Liver (tissue), 9 donors: Measurements from ENCODE around the gene DNAJB14. TPM values are rescaled to one million over a fixed set of nuclear protein-coding genes. Genes with fewer than 3 reads are reported as not detected.

ENCODE experiments used
- DNase-seq: peaks from one replicate; pipeline ENCODE4 v3.0.0-alpha.2; 2017; ENCODE audit warnings: low spot score
- H3K27ac ChIP-seq, 2 donors: one replicate each; pipeline ENCODE4 v1.7.0; 2013; ENCODE audit warnings: inconsistent platforms in 2 of 2, low read length in 2 of 2, control low read depth in 1 of 2, low read depth in 1 of 2, mild to moderate bottlenecking in 1 of 2
- H3K27me3 ChIP-seq, 4 donors: one replicate each; pipeline versions ENCODE4 v1.6.1 to v1.7.0; 2013; ENCODE audit warnings: low read length in 3 of 4, inconsistent platforms in 1 of 4, mild to moderate bottlenecking in 1 of 4, moderate library complexity in 1 of 4; ENCODE audit not compliant: control insufficient read depth in 4 of 4, insufficient read depth in 4 of 4
- H3K36me3 ChIP-seq, 4 donors: one replicate each; pipeline versions ENCODE4 v1.6.1 to v1.7.0; 2013; ENCODE audit warnings: low read length in 3 of 4, mild to moderate bottlenecking in 3 of 4, low read depth in 1 of 4, moderate library complexity in 1 of 4; ENCODE audit not compliant: control insufficient read depth in 4 of 4, insufficient read depth in 3 of 4
- H3K4me1 ChIP-seq, 4 donors: one replicate each; pipeline versions ENCODE4 v1.6.1 to v1.7.0; 2013; ENCODE audit warnings: low read length in 3 of 4, mild to moderate bottlenecking in 3 of 4, moderate library complexity in 1 of 4; ENCODE audit not compliant: control insufficient read depth in 4 of 4, insufficient read depth in 4 of 4
- H3K4me3 ChIP-seq, 3 donors: one replicate each; pipeline versions ENCODE4 v1.6.1 to v1.7.0; 2013; ENCODE audit warnings: low read length in 3 of 3, control low read depth in 1 of 3, low read depth in 1 of 3, mild to moderate bottlenecking in 1 of 3
- H3K9ac ChIP-seq, 2 donors: one replicate each; pipeline ENCODE4 v1.7.0; 2013; ENCODE audit warnings: low read length in 2 of 2, mild to moderate bottlenecking in 2 of 2, moderate library complexity in 2 of 2, control low read depth in 1 of 2, low read depth in 1 of 2
- H3K9me3 ChIP-seq, 4 donors: one replicate each; pipeline versions ENCODE4 v1.6.1 to v1.7.0; 2013; ENCODE audit warnings: low read length in 3 of 4; ENCODE audit not compliant: control insufficient read depth in 4 of 4
- ATF3 ChIP-seq: IDR thresholded peaks from 2 replicates; pipeline ENCODE4 v1.6.1; 2016; ENCODE audit warnings: antibody characterized with exemption
- EGR1 ChIP-seq, 2 donors: IDR thresholded peaks; 2 replicates each; pipeline ENCODE4 v1.6.1; 2016 to 2018; ENCODE audit warnings: antibody characterized with exemption in 2 of 2, low read depth in 2 of 2
- FOXA1 ChIP-seq: IDR thresholded peaks from 2 replicates; pipeline ENCODE4 v1.6.1; 2016; ENCODE audit warnings: antibody characterized with exemption
- FOXA2 ChIP-seq: IDR thresholded peaks from 2 replicates; pipeline ENCODE4 v1.6.1; 2016; ENCODE audit warnings: antibody characterized with exemption
- GABPA ChIP-seq, 2 donors: IDR thresholded peaks in 1 of 2; conservative IDR thresholded peaks in 1 of 2; 2 replicates each; pipeline ENCODE4 v1.6.1; 2016; ENCODE audit warnings: antibody characterized with exemption in 2 of 2, mild to moderate bottlenecking in 1 of 2, moderate library complexity in 1 of 2
- HNF4A ChIP-seq, 2 donors: conservative IDR thresholded peaks; 2 replicates each; pipeline ENCODE4 v1.6.1; 2016; ENCODE audit warnings: antibody characterized with exemption in 2 of 2, mild to moderate bottlenecking in 2 of 2
- HNF4G ChIP-seq: IDR thresholded peaks from 2 replicates; pipeline ENCODE4 v1.6.1; 2016; ENCODE audit warnings: antibody characterized with exemption
- JUND ChIP-seq, 2 donors: IDR thresholded peaks; 2 replicates each; pipeline ENCODE4 v1.6.1; 2016; ENCODE audit warnings: antibody characterized with exemption in 2 of 2
- NR2F2 ChIP-seq: IDR thresholded peaks from 2 replicates; pipeline ENCODE4 v1.6.1; 2016; ENCODE audit warnings: antibody characterized with exemption
- RAD21 ChIP-seq, 2 donors: IDR thresholded peaks; 2 replicates each; pipeline ENCODE4 v1.6.1; 2016; ENCODE audit warnings: antibody characterized with exemption in 2 of 2, mild to moderate bottlenecking in 2 of 2
- RXRA ChIP-seq, 2 donors: IDR thresholded peaks; 2 replicates each; pipeline ENCODE4 v1.6.1; 2017 to 2018; ENCODE audit warnings: antibody characterized with exemption in 2 of 2, mild to moderate bottlenecking in 1 of 2
- SP1 ChIP-seq: IDR thresholded peaks from 2 replicates; pipeline ENCODE4 v1.6.1; 2018; ENCODE audit warnings: antibody characterized with exemption, mild to moderate bottlenecking
- TAF1 ChIP-seq: conservative IDR thresholded peaks from 2 replicates; pipeline ENCODE4 v1.6.1; 2016; ENCODE audit warnings: antibody characterized with exemption, mild to moderate bottlenecking
- YY1 ChIP-seq: IDR thresholded peaks from 2 replicates; pipeline ENCODE4 v1.6.1; 2016; ENCODE audit warnings: antibody characterized with exemption, mild to moderate bottlenecking
- ZBTB33 ChIP-seq: IDR thresholded peaks from 2 replicates; pipeline ENCODE4 v1.6.1; 2016; ENCODE audit warnings: antibody characterized with exemption
- WGBS: extraction: QIAGEN DNeasy Blood & Tissue Kit; methylation state at CpG from one replicate; pipeline ENCODE4 v1.1.7; 2013; 5-methylcytosine and 5-hydroxymethylcytosine counted together
- polyA plus RNA-seq, 2 donors: library from polyadenylated mRNA; stranded (reverse) in 1 of 2; unstranded in 1 of 2; fragments of 200-250 nt in 1 of 2; fragments of >200 nt in 1 of 2; fragmentation: Nextera tagmentation in 1 of 2; extraction: Ambion mirVana in 1 of 2; gene quantifications; one replicate each; pipeline versions ENCODE4 v1.2.1 to v1.2.3, GENCODE V29; 2013 to 2015
- total RNA-seq, 2 donors: library from RNA; depleted of rRNA; stranded (reverse); fragments of >200 nt; gene quantifications; one replicate each; pipeline ENCODE4 v1.2.3, GENCODE V29; 2014
- TF ChIP-seq, protein P1 (sequence below): IDR thresholded peaks from 2 replicates; pipeline ENCODE4 v1.6.1; 2016; ENCODE audit warnings: antibody characterized with exemption
- TF ChIP-seq, protein P2 (sequence below): fragments of 150-350 bp; IDR thresholded peaks from 2 replicates; pipeline ENCODE4 v1.5.1; 2017; ENCODE audit warnings: improper control_type of control experiment, low read depth, low read length; ENCODE audit not compliant: missing input control
- TF ChIP-seq, protein P3 (sequence below): IDR thresholded peaks from 2 replicates; pipeline ENCODE4 v1.6.1; 2016; ENCODE audit warnings: antibody characterized with exemption, mild to moderate bottlenecking
- donor health status: healthy.
- donor health status: healthy.
- donor health status: healthy.
- donor health status: healthy.
- donor health status: healthy.

The DNAJB14 gene
- total and polyA plus RNA-seq, 4 donors = 8.1 to 15.1 (median 8.9) TPM

DNA sequence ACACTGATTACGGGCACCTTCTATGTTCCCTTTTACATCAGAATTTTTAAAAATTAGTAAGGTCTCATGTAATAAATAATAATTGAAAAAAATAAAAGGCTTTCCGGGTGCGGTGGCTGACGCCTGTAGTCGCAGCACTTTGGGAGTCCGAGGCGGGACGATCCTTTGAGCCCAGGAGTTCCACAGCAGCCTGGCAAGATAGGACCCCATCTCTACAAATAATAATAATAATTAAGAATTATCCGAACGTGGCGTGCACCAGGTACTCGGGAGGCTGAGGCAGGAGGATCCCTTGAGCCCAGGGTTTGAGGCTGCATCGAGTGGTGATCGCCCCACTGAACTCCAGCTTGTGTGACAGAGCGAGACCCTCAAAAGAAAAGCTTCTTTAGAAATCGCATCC lies 51.4 kb downstream of the DNAJB14 start:
- no peak for DNase-seq
- no peak overlapping the region for H3K27ac ChIP-seq
- TF ChIP-seq HNF4A (conservative IDR thresholded peaks at IDR 0.05) = no peak
- no peak overlapping the region for H3K9ac ChIP-seq
- WGBS = 95% methylated on average over 16 of the region's 16 CpGs
- no peaks in the 10 kb centered on the region for H3K27me3 ChIP-seq
- peak overlapping the region in 1 of 3 donors; percentile 89 for H3K4me3 ChIP-seq
- H3K9me3 ChIP-seq = no peaks in the 10 kb centered on the region
- no peaks in the 10 kb centered on the region for H3K36me3 ChIP-seq
- peaks cover 0 to 16% (median 12%) of the 10 kb centered on the region in 4 donors for H3K4me1 ChIP-seq

DNA sequence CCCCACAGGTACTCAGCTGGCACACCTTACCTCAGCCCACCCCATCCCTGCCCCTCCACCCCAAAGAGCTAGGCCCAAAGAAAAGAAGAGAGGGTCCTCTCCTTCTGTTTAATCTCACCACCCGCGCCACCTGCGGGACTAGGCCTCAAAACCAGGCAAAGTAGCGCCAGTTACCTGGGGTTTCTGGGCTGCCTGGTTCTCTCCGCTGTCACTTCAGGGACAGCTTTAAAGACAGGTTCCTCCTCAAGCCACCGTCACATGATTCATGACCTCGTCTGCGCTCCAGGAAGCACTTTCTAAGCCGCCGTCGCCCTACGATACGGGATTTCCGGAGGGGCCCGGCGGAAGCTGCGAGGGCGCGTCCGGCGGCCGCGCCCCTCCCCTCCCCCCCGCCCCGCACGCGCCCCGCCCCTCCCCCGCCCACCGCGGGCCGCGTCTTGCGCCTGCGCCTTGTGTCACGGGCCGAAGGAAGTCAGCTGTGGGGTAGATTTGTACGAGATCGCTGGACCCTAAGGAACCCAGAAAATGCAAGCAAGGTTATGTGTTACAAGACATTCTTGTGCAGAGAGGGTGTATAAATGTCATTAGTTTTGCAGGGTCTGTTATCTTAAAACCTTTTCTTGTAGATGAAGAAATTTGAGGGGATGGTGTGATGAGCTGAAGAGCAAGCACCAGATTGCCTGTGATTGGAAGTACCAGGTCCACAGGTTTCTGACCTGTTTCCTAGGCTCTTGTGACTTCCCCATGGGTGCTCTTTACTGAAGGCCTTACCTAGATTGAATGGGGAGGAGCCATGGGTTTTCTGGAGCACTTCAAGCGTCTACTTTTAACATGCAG lies 52.0 kb downstream of the DNAJB14 start, which contains the start of gene LAMTOR3:
LAMTOR3 (minus strand) TSS at position 267 of the 837 bp plus-strand sequence. CDS start 464 bp downstream, outside the sequence.
- H3K9me3 ChIP-seq = no peaks in the 10 kb centered on the region
- H3K4me1 ChIP-seq = peaks cover 0 to 16% (median 12%) of the 10 kb centered on the region in 4 donors
- no peaks in the 10 kb centered on the region for H3K27me3 ChIP-seq
- WGBS = 3% methylated on average over 40 of the region's 40 CpGs
- no peaks in the 10 kb centered on the region for H3K36me3 ChIP-seq
- peak within 1 kb of the TSS; percentile 74 to 75 for H3K27ac ChIP-seq
- DNase-seq = peak; percentile 86
- H3K4me3 ChIP-seq = peak within 1 kb of the TSS; percentile 71 to 100 (median 99)
- TF ChIP-seq, protein P1, sequence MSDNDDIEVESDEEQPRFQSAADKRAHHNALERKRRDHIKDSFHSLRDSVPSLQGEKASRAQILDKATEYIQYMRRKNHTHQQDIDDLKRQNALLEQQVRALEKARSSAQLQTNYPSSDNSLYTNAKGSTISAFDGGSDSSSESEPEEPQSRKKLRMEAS = peak; percentile 61
- TF ChIP-seq SP1 = peak; percentile 19
- peak; percentile 56 to 67 for TF ChIP-seq EGR1 (IDR thresholded peaks at IDR 0.05; ENCODE audit: low read depth in 2 of 2)
- no peak for TF ChIP-seq FOXA1
- peak; percentile 34 for TF ChIP-seq NR2F2
- TF ChIP-seq ZBTB33 = no peak
- TF ChIP-seq GABPA (IDR thresholded peaks at IDR 0.05 in 1 of 2, conservative IDR thresholded peaks at IDR 0.05 in 1 of 2) = peak; percentile 79 to 94
- TF ChIP-seq RAD21 (IDR thresholded peaks at IDR 0.05) = peak in 1 of 2 donors; percentile 11
- TF ChIP-seq TAF1 = no peak
- no peak for TF ChIP-seq HNF4A (conservative IDR thresholded peaks at IDR 0.05)
- TF ChIP-seq JUND (IDR thresholded peaks at IDR 0.05) = no peak
- no peak for TF ChIP-seq HNF4G
- TF ChIP-seq FOXA2 = no peak
- TF ChIP-seq, protein P2, sequence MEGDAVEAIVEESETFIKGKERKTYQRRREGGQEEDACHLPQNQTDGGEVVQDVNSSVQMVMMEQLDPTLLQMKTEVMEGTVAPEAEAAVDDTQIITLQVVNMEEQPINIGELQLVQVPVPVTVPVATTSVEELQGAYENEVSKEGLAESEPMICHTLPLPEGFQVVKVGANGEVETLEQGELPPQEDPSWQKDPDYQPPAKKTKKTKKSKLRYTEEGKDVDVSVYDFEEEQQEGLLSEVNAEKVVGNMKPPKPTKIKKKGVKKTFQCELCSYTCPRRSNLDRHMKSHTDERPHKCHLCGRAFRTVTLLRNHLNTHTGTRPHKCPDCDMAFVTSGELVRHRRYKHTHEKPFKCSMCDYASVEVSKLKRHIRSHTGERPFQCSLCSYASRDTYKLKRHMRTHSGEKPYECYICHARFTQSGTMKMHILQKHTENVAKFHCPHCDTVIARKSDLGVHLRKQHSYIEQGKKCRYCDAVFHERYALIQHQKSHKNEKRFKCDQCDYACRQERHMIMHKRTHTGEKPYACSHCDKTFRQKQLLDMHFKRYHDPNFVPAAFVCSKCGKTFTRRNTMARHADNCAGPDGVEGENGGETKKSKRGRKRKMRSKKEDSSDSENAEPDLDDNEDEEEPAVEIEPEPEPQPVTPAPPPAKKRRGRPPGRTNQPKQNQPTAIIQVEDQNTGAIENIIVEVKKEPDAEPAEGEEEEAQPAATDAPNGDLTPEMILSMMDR = no peak
- TF ChIP-seq, protein P3, sequence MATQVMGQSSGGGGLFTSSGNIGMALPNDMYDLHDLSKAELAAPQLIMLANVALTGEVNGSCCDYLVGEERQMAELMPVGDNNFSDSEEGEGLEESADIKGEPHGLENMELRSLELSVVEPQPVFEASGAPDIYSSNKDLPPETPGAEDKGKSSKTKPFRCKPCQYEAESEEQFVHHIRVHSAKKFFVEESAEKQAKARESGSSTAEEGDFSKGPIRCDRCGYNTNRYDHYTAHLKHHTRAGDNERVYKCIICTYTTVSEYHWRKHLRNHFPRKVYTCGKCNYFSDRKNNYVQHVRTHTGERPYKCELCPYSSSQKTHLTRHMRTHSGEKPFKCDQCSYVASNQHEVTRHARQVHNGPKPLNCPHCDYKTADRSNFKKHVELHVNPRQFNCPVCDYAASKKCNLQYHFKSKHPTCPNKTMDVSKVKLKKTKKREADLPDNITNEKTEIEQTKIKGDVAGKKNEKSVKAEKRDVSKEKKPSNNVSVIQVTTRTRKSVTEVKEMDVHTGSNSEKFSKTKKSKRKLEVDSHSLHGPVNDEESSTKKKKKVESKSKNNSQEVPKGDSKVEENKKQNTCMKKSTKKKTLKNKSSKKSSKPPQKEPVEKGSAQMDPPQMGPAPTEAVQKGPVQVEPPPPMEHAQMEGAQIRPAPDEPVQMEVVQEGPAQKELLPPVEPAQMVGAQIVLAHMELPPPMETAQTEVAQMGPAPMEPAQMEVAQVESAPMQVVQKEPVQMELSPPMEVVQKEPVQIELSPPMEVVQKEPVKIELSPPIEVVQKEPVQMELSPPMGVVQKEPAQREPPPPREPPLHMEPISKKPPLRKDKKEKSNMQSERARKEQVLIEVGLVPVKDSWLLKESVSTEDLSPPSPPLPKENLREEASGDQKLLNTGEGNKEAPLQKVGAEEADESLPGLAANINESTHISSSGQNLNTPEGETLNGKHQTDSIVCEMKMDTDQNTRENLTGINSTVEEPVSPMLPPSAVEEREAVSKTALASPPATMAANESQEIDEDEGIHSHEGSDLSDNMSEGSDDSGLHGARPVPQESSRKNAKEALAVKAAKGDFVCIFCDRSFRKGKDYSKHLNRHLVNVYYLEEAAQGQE = peak; percentile 52
- TF ChIP-seq ATF3 = no peak
- peak in 1 of 2 donors; percentile 67 for TF ChIP-seq RXRA (IDR thresholded peaks at IDR 0.05)
- TF ChIP-seq YY1 = peak; percentile 51
- peak within 1 kb of the TSS; percentile 87 to 91 for H3K9ac ChIP-seq
